Smooth muscle cell of the pulmonary artery (primary cell): ENCODE results near the gene FGF11. TPM values are rescaled to one million over a fixed set of nuclear protein-coding genes. Genes with fewer than 3 reads are reported as not detected.

ENCODE experiments used
- total RNA-seq: library from RNA; depleted of rRNA; stranded (reverse); fragments of >200 nt; gene quantifications from 2 replicates; pipeline ENCODE4 v1.2.3, GENCODE V29; 2014

FGF11 gene
- total RNA-seq: 12.9 and 16.7 TPM in 2 replicates

GRCh38 chr17:7439462-7440112, at the start of gene FGF11:
Gene FGF11 (plus strand): TSS chr17:7439512. CDS start chr17:7439621, 109 bp downstream.

GRCh38 chr17:7394452-7395191, 44.7 kb upstream of the FGF11 start, which contains the start of gene PLSCR3:
Gene PLSCR3 (minus strand): TSS chr17:7394525. CDS start chr17:7394110, 415 bp downstream.

GRCh38 chr17:7403977-7404736, 35.2 kb upstream of the FGF11 start, which contains the start of gene TMEM256:
Gene TMEM256 (minus strand): TSS chr17:7404097. CDS start chr17:7404084, 13 bp downstream.

GRCh38 chr17:7407485-7408251, 31.6 kb upstream of the FGF11 start, which contains the start of gene NLGN2:
Gene NLGN2 (plus strand): TSS chr17:7407845. CDS start chr17:7408256, 411 bp downstream.

GRCh38 chr17:7419819-7420610, 19.3 kb upstream of the FGF11 start, which contains the start of gene SPEM1:
Gene SPEM1 (plus strand): TSS chr17:7420324. CDS start chr17:7420385, 61 bp downstream.

GRCh38 chr17:7425316-7425715, 14.0 kb upstream of the FGF11 start, which contains the start of gene SPEM2:
Gene SPEM2 (plus strand): TSS chr17:7425616. CDS start chr17:7425689, 73 bp downstream.

GRCh38 chr17:7428557-7428956, 10.8 kb upstream of the FGF11 start, which contains the start of gene SPEM3:
Gene SPEM3 (plus strand): TSS chr17:7428857. CDS start chr17:7428903, 46 bp downstream.

GRCh38 chr17:7444682-7445618, 5.6 kb downstream of the FGF11 start, which contains the start of gene CHRNB1:
Gene CHRNB1 (plus strand): TSS chr17:7445061. CDS start chr17:7445128, 67 bp downstream.

GRCh38 chr17:7479213-7480088, 40.1 kb downstream of the FGF11 start, which contains the start of gene ZBTB4:
Gene ZBTB4 (minus strand): TSS chr17:7479631. CDS start chr17:7466801, 12,830 bp downstream.

GRCh38 chr17:7481275-7481674, 42.0 kb downstream of the FGF11 start, which contains the start of gene SLC35G6:
Gene SLC35G6 (plus strand): TSS chr17:7481446. CDS start chr17:7481517, 71 bp downstream.

GRCh38 chr17:7484067-7484918, 45.0 kb downstream of the FGF11 start, which contains the start of gene POLR2A:
Gene POLR2A (plus strand): TSS chr17:7484366.

Other genes with a start within 250 kb of the FGF11 start
- 38.6 and 51.8 TPM in 2 replicates for gene DLG4, start 219.7 kb upstream of the FGF11 start, total RNA-seq
- 253 and 331 TPM in 2 replicates for gene ACADVL, start 219.6 kb upstream of the FGF11 start, total RNA-seq
- gene DVL2, start 205.0 kb upstream of the FGF11 start, total RNA-seq: 57.9 and 79.4 TPM in 2 replicates
- 36.2 and 41.9 TPM in 2 replicates for gene PHF23, start 200.1 kb upstream of the FGF11 start, total RNA-seq
- gene GABARAP, start 197.1 kb upstream of the FGF11 start, total RNA-seq: 152 and 153 TPM in 2 replicates
- 71.7 and 85.0 TPM in 2 replicates for gene CTDNEP1, start 187.8 kb upstream of the FGF11 start, total RNA-seq
- gene ELP5, start 187.3 kb upstream of the FGF11 start, total RNA-seq: 23.6 and 23.8 TPM in 2 replicates
- 0.33 and 0.65 TPM in 2 replicates for gene CLDN7, start 177.0 kb upstream of the FGF11 start, total RNA-seq
- 0.10 and 0.13 TPM in 2 replicates for gene SLC2A4, start 157.8 kb upstream of the FGF11 start, total RNA-seq
- 0.07 TPM in 1 of 2 replicates, not detected in the other for gene YBX2, start 144.9 kb upstream of the FGF11 start, total RNA-seq
- gene EIF5A, start 131.9 kb upstream of the FGF11 start, total RNA-seq: 351 and 391 TPM in 2 replicates
- 20.3 and 20.4 TPM in 2 replicates for gene GPS2, start 124.2 kb upstream of the FGF11 start, total RNA-seq
- 21.6 and 31.2 TPM in 2 replicates for gene NEURL4, start 110.2 kb upstream of the FGF11 start, total RNA-seq
- gene ACAP1, start 103.0 kb upstream of the FGF11 start, total RNA-seq: 0.33 and 0.99 TPM in 2 replicates
- 13.4 and 14.2 TPM in 2 replicates for gene KCTD11, start 87.3 kb upstream of the FGF11 start, total RNA-seq
- gene TMEM95, start 84.4 kb upstream of the FGF11 start, total RNA-seq: not detected in 2 replicates
- gene TNK1, start 58.4 kb upstream of the FGF11 start, total RNA-seq: 0.20 and 0.26 TPM in 2 replicates
- 52.9 and 58.3 TPM in 2 replicates for gene PLSCR3, start 45.0 kb upstream of the FGF11 start, total RNA-seq
- 57.9 and 74.2 TPM in 2 replicates for gene TMEM256, start 35.4 kb upstream of the FGF11 start, total RNA-seq
- gene NLGN2, start 31.7 kb upstream of the FGF11 start, total RNA-seq: 23.7 and 28.4 TPM in 2 replicates
- gene SPEM1, start 19.2 kb upstream of the FGF11 start, total RNA-seq: not detected in 2 replicates
- gene SPEM2, start 13.9 kb upstream of the FGF11 start, total RNA-seq: not detected in 2 replicates
- gene SPEM3, start 10.7 kb upstream of the FGF11 start, total RNA-seq: not detected in 2 replicates
- gene TMEM102, start 4.1 kb upstream of the FGF11 start, total RNA-seq: 2.5 and 3.2 TPM in 2 replicates
- gene CHRNB1, start 5.5 kb downstream of the FGF11 start, total RNA-seq: 5.2 and 6.7 TPM in 2 replicates
- gene ZBTB4, start 40.1 kb downstream of the FGF11 start, total RNA-seq: 39.2 and 45.6 TPM in 2 replicates
- gene SLC35G6, start 41.9 kb downstream of the FGF11 start, total RNA-seq: not detected in 2 replicates
- 117 and 118 TPM in 2 replicates for gene POLR2A, start 44.9 kb downstream of the FGF11 start, total RNA-seq
- gene TNFSF12, start 109.5 kb downstream of the FGF11 start, total RNA-seq: 21.6 and 23.8 TPM in 2 replicates
- 1.4 and 2.4 TPM in 2 replicates for gene TNFSF13, start 119.2 kb downstream of the FGF11 start, total RNA-seq
- 65.9 and 75.8 TPM in 2 replicates for gene SENP3, start 122.4 kb downstream of the FGF11 start, total RNA-seq
- gene CD68, start 140.1 kb downstream of the FGF11 start, total RNA-seq: 59.6 and 60.2 TPM in 2 replicates
- gene MPDU1, start 144.3 kb downstream of the FGF11 start, total RNA-seq: 36.2 and 54.1 TPM in 2 replicates
- gene SOX15, start 150.6 kb downstream of the FGF11 start, total RNA-seq: 0.07 and 0.26 TPM in 2 replicates
- gene FXR2, start 175.4 kb downstream of the FGF11 start, total RNA-seq: 42.3 and 51.2 TPM in 2 replicates
- gene SAT2, start 188.3 kb downstream of the FGF11 start, total RNA-seq: 34.7 and 35.4 TPM in 2 replicates
- gene SHBG, start 190.6 kb downstream of the FGF11 start, total RNA-seq: 0.53 and 0.72 TPM in 2 replicates
- 0.07 and 0.33 TPM in 2 replicates for gene ATP1B2, start 211.4 kb downstream of the FGF11 start, total RNA-seq
- gene TP53, start 248.0 kb downstream of the FGF11 start, total RNA-seq: 32.2 and 47.2 TPM in 2 replicates
- gene WRAP53, start 249.0 kb downstream of the FGF11 start, total RNA-seq: 2.7 and 3.5 TPM in 2 replicates